Posterior vena cava (tissue), 2 donors: ENCODE data around the gene JUND. TPM values are rescaled to one million over a fixed set of nuclear protein-coding genes. Genes with fewer than 3 reads are reported as not detected.

Experiments
- DNase-seq: peaks from one replicate; pipeline ENCODE4 v3.0.0-alpha.2; 2020; ENCODE audit warnings: low spot score
- intact Hi-C, 2 donors: fragments of 100-400 bp; cut with DNase I; formaldehyde crosslinking; loops; one replicate each; pipeline versions ENCODE4 v1.14.1 to v1.14.2; 2022 to 2023
- total RNA-seq, 2 donors: library from RNA; stranded (reverse); fragmentation: NEBNext Ultra II Directional; extraction: Animal tissue kit (Norgen Biotek cat#: 25700); gene quantifications; one replicate each; pipeline ENCODE4 v1.2.1, GENCODE V29; 2021
- donor health status: DM: yes; HTN: yes; CAD: no.
- donor health status: DM: yes; HTN: yes; CAD: no.

Gene JUND
- total RNA-seq, 2 donors from 2014 or later, result 192 to 231 TPM

DNA sequence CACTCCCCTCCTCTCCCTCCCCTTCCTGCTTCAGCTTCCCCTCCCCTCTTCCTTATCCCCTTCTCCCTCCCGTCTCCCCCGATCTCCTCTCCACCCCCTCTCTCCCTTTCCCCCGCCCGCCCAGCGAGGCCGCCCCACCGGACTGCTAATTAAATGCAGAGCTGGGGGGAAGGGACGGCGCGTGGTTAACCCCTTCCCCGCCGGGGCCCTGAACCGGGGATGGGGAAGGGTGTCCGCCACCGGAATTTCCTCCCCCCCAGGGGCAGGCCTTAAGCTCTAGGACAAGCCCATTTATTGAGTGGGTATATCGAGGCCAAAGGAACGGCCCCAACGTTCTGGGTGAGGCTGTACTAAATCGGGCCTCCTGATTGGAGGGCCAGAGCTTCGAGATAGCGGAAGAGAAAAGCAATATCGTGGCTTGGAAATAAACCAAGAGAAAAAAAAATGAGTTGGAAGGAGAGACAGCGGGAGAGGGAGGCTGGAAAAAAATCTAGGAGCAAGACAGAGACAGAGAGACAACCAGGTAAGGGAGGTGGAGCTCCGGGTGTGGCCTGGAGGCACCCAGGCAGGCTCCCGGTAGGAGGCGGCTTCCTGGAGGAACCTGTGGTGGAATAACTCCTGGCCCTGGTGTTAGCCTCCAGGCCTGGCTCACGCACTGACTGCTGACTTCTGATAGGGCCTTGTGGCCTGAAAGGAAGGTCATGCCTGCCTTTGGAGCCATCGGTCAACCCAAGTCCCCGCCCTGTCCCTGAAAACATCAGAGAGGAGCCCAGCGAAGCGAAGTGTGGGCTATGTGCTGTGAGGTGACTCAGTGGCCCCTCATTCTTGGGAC lies 11.6 kb upstream of the JUND start:
- intact Hi-C loops, result no loop called here
- DNase-seq, result peak; percentile 96

DNA sequence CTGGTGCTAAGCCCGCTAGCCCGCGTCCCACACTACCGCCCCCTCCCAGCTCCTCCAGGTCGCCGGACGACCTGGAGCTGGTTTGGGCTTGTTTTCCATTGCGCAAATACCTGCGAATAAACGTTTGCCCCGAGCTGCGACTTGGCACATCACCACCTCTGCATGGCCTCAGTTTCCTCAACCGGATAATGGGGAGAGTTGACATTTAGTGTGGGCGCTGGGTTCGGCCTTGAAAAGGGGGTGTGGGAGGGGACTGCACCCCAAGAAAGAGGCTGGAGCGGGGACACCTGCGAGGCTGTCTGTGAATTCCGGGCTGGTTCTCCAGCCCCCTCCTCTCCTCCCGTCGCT lies 11.0 kb upstream of the JUND start:
- DNase-seq, result no peak
- intact Hi-C loops, result no loop called here

GRCh38 chr19:18291590-18292461 lies 10.4 kb upstream of the JUND start:
- DNase-seq, result peak; percentile 96
- intact Hi-C loops, result no loop called here

DNA sequence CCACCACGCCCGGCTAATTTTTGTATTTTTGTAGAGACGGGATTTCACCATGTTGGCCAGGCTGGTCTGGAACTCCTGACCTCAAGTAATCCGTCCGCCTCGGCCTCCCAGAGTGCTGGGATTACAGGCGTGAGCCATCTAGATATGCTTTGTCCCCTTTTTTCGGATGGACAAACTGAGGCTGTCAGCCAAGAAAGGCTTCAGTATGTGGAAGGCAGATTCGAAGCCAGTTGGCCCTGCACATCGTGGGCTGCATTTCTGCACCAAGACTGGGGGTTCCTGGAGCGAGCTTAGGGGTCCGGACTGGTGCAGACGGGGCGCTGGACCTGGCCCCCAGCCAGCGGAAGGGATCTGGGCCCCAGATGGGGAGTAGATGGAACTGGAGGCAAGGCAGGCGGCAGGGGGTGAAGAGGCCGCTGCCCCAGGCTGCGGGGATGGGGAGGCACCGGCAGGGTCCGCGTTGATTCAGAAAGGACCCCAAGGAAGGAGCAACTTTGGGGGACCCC lies 9.7 kb upstream of the JUND start:
- DNase-seq, result no peak
- intact Hi-C loops, result no loop called here

DNA sequence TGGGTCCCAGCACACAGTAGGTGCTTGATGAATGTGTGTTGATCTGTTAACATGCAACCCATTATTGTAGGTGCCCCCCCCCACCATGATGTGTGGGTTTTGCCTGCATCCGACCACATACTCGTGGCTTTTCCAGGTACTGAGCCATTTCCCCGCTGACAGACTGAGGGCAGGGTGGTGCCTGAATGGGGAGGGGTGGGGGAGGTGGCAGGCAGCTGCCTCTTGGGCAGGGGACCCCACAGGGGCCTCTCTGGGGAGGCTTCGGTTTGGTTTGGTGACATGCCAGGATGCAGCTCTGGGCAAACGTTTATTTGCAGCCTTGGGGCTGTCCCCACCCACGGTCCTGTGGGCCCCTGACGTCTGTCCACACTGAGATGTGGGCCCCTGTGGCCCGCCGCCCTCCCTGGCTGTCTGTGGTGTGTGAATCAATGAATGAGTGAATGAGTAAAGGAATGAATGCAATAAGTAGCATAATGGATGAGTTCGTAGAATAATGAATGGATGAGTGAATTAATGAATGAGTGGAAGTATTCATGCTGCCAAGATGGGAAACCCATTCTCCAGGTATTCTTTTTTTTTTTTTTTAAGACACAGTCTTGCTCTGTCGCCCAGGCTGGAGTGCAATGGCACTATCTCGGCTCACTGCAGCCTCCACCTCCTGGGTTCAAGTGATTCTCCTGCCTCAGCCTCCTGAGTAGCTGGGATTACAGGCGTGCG lies 9.0 kb upstream of the JUND start:
- intact Hi-C loops, result no loop called here
- no peak for DNase-seq

- intact Hi-C loops, result loop anchor here in 1 of 2 donors (5.0 kb wide), 1 partner anchor 33 kb away; the partner anchor contains the start of gene LSM4
- DNase-seq, result no peak
Observed at GRCh38 chr19:18289471-18290301, 8.3 kb upstream of the JUND start.

GRCh38 chr19:18287836-18288772 lies 6.7 kb upstream of the JUND start:
- intact Hi-C loops, result loop anchor here in 1 of 2 donors (5.0 kb wide), 1 partner anchor 34 kb away; the partner anchor contains the start of gene LSM4
- DNase-seq, result no peak

- intact Hi-C loops, result loop anchor here in 1 of 2 donors (5.0 kb wide), 1 partner anchor 35 kb away; the partner anchor contains the start of gene LSM4
Observed at GRCh38 chr19:18286973-18287635, 5.7 kb upstream of the JUND start.

GRCh38 chr19:18284712-18285360 lies 3.4 kb upstream of the JUND start:
- DNase-seq, result no peak
- intact Hi-C loops, result loop anchor here (5.0 kb wide), 1 partner anchor 37 kb away; the partner anchor contains the start of gene LSM4 (in 2 of the 2)

More at GRCh38 chr19:18286973-18287635, 5.7 kb upstream of the JUND start:
- no peak for DNase-seq

DNA sequence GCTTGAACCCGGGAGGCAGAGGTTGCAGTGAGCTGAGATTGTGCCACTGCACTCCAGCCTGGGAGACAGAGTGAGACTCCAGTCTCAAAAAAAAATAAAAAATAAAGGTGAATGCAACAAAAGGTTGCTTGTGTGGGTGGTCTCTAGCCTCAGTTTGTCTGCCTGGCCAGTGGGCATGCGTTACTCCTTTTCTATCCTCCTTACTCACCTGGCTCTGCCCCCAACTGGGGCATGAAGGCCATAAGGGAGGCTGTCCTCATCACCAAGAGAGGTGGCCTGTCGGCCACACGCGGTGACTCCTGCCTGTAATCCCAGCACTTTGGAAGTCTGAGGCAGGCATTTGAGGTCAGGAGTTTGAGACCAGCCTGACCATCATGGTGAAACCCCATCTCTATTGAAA lies 1.9 kb upstream of the JUND start:
- no peak for DNase-seq
- intact Hi-C loops, result loop anchor here in 1 of 2 donors (5.0 kb wide), 1 partner anchor 39 kb away; the partner anchor contains the start of gene LSM4

GRCh38 chr19:18282788-18283141 lies 1.3 kb upstream of the JUND start:
- no peak for DNase-seq
- intact Hi-C loops, result loop anchor here in 1 of 2 donors (5.0 kb wide), 1 partner anchor 40 kb away; the partner anchor contains the start of gene LSM4

DNA sequence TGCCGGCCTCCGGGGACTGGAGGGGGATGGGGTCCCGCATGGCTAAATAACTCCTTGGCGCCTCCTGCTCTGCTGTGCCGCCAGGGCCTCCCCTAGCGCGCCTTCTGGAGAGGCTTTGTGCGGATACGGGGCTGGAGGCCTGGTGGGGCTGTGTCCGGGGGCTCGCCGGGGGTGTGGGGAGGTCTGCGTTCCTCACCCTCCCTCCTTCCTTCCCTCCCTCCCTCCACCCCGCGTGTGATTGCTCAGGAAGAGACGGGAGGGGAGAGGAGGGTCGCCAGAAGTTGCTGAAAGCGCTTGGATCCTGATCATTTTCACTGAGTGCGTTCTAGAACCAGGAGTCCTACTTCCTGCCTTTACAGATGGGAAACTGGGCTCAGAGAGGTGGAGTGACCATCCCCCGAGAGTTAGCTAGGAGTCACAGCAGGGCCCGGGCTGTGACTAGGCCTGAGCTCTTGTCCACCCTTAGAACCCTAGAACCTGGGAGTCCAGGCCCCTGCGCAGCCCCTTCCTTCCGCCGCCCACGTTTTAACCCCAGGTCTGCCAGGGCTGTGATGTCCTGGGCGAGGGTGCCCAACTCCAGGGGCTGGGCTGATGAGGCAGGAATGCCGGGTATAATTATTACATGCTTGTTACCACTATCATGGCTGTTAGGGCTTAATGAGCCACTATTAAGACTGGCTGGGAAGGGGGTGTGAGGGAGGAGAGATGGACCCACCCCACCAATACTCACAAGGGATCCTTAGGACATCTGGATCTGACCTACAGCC lies 782 bp upstream of the JUND start:
- intact Hi-C loops, result loop anchor here in 1 of 2 donors (5.0 kb wide), 1 partner anchor 40 kb away; the partner anchor contains the start of gene LSM4
- DNase-seq, result no peak

- DNase-seq, result peak; percentile 93
- intact Hi-C loops, result loop anchor here in 1 of 2 donors (5.0 kb wide), 1 partner anchor 42 kb away; the partner anchor contains the start of gene LSM4
Observed at GRCh38 chr19:18280247-18281081, 958 bp downstream of the JUND start.

GRCh38 chr19:18279516-18280246 lies 1.7 kb downstream of the JUND start:
- intact Hi-C loops, result loop anchor here (5.0 to 10.0 kb wide), 2 partner anchors 43 to 135 kb away; partner anchors contain the start of genes LSM4 (in 1 of the 2) and SSBP4 (in 1 of the 2)
- DNase-seq, result peak; percentile 96
